Activated gamma-delta T cell (primary cell): Measurements from ENCODE around the gene CDH5.

Experiments used
- DNase-seq: peaks from one replicate; lab custom pipeline; 2025; lab: John Stamatoyannopoulos, UW

CDH5 gene

DNA sequence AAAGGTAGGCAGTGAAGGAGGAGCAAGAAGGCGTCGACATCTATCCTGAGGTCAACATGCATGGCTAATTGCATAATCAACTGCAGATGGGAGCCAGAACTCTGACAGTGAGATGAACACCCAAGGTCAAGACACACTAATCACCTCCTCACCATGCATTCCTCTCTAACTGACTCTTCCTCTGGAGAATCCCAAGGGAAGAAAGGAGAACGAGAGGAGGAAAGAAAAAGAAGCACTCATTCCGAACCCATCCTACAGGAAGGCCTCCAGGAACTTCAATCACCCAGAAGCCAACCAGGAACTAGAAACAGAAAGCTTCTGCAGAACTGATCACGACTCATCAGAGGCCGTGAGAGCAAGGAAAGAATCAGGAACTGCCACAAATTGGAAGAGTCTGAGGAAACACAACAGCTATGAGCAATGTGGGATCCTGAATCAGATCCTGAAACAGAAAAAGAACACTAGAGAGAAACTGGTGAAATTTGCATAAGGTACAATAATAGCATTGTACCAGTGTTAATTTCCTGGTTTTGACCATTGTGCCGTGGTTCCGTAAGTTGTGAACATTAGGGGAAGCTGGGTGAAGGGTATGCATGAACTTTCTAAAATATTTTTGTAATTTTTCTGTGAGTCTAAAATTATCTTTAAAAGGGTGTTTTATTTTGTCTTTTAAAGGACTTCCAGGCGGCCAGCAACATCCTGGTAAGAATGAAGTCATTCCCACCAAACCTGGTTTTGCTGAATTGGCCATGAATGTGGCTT lies 50.6 kb downstream of the CDH5 start:
- no peak for DNase-seq

DNA sequence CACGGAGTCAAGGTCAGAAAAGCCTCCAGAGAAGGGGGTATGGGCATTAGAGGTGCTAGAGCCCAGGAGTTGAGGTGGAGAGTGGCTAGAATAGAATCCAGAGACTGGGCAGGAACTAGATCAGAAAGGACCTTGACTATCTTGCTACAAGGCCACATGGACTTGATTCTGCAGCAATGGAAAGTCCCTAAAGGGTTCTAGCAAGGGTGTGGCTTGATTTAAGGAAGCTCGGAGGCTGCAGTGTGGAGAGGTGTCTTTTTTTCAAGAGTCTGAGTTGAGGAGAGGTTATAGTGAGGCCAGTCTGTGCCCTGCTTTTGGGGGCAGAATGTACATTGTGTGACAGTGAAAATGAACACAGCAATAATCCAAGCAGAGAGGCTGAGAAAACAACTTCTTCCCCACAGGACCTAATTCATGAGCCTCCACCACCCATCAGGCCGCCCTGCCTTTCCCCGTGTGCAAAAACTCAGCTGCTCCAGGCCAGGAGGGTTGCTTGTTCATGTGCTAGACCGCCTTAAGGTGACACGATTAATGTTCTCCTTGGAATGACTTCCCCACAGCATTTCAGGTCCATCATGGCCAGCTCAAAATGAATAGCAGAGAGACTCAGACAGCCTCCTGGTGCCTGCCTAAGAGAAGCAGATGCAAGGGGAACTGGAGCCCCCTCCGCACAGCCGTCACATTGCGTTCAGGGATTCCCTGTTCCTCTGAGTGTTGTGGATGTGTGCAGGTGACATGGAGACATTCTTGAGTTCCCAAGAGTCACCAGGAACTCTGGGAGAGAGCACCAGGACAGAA lies 51.9 kb downstream of the CDH5 start:
- DNase-seq, result no peak

DNA sequence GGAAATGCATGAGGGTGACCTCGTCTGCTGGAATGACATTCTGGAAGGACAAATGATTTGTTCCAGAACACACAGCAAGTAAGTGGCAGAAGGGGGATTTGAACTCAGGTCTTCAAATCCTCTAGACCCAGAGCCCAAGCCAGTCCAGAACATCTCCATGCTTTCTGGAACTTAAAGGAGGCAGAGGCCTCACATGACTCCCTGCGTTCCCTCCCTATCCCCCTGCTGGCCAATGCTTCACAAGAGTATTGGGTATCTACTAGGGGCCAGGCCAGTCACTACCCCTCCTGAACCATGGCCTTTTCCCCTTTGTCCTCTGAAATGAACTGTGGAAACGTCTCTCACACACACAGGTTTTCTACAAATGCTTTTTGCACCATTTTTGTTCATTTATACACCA lies 53.0 kb downstream of the CDH5 start:
- no peak for DNase-seq

DNA sequence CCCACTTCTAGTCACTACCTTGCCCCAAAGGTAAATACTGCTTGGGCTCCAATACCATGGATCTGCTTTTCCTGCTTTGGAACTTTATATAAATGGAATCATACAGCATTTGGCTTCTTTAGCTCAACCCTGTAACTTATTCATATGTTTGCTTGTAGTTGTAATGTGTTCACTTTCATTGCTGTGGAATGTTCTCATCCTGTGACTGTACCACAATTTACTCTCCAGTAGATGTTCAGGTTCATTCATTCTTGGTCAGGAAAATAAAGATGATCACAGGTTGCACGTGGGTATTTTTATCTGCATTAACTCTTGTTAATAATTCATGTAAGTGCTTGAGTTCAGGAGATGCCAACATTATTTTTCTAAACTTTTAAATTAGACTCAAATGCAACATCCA lies 53.9 kb downstream of the CDH5 start:
- no peak for DNase-seq

DNA sequence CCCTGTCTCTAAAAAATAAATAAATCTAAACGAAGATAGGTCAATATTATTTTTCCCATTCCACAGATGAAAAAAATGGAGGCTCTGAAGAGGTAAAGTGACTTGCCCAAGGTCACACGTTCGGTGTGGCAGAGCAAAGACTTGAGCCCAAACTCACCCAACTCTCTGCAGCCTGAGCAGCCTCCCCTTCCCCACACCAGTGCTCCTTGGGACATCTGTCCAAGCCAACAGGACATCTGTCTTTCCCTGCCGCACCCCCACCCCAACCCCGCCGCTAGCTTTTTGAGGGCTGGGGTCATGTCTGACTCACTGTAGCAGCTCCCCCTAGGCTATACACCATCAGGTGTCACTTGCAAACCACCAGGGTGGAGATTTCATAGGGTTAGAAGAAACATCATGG lies 55.4 kb downstream of the CDH5 start:
- DNase-seq, result no peak

DNA sequence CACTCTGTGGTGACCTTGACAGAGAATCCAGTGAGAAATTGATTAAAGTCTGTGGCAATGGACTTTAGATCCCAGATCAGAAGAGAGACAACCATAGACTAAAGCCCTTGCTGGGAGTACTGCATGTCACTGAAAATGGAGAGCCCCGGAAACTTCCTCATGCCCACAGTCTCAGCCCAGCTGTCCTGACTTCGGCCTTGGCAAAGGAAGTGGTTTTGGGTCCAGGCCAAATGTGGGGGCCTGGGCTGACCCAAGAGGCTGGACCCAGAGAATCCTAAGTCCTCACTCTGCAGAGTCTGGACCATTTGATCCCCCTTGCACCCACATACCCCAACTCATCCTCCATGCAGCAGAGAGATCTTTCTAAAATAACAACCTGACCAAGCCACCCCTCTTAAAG lies 55.9 kb downstream of the CDH5 start:
- DNase-seq, result no peak

DNA sequence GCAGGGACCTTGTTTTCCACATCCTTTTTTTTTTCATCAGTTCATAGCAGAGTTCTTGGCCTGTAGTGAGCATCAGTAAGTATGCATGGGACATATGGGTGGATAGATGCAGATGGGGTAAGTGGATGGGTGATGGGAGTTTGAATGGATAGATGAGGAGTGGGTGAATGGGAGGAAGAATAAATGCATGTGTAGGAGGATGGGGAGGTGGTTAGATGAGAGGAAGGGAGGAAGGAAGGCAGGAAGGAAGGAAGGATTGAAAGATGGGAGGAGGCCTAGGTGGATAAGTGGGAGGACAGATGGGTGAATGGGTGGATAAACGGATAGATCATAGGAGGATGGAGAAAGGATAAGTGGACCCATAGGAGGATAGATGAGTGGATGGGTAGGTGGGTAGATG lies 56.7 kb downstream of the CDH5 start:
- DNase-seq, result no peak

DNA sequence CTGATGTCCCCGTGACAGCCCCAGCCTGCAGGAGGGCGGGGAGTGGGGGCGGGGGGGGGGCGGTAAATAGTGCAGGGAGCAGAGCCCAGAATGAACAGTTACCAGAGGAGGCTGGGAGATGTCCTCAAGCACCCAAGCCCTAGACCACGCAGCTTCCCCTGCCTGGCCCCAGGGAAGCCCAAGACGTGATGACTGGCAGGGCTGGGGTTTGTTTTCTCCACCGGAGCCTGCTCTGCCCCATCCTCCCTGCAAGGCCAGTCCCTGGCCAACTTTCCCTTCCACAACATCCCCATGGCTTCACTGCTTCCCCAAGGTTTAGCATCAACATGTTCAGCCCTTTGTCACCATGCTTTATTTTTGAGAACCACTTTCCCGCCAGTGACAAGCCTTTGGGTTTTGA lies 59.2 kb downstream of the CDH5 start:
- DNase-seq, result no peak

DNA sequence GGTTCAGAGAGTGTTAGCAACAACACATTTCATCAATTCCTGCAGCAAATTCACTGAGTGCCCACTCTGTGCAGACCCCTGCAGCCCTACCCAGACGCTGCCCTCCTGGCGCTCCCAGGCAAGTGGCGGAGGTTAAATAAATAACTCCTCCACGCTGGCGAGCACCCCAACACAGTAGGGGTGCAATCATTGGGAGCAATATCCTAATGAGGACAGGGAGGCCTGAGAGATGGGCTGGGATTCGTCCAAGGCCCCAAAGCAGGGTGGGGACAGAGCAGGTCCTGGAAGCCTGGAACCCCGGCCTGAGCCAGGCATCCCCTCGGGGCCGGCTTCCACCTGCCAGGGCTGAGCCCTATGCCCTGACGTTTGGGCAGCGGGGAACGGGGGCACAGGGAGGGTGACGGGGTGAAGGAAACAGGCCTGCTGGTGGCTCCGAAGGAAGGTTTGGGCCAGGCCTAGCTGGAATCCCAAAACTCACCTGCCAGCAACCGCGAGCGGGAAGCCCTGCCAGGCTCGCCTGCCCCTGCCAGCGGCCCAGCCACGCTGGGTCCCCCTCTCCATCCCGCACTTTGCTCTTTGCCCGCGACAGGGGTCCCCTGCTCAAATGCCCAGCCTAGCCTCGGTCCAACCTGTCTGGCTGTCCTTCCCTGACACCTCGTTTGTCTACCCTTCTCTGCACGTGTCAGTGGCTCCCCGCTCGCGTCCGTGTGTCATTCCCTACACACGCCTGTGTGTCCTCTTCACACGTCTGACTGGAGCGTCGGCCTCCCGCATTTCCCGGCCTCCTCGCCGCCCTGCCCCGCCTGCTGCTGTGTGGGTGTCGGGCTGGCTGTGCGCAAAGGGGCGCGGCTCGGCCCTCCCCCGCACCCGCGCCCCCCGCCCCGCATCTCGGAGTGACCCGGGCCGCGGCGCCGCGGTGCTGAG lies 59.9 kb downstream of the CDH5 start:
- DNase-seq, result no peak

DNA sequence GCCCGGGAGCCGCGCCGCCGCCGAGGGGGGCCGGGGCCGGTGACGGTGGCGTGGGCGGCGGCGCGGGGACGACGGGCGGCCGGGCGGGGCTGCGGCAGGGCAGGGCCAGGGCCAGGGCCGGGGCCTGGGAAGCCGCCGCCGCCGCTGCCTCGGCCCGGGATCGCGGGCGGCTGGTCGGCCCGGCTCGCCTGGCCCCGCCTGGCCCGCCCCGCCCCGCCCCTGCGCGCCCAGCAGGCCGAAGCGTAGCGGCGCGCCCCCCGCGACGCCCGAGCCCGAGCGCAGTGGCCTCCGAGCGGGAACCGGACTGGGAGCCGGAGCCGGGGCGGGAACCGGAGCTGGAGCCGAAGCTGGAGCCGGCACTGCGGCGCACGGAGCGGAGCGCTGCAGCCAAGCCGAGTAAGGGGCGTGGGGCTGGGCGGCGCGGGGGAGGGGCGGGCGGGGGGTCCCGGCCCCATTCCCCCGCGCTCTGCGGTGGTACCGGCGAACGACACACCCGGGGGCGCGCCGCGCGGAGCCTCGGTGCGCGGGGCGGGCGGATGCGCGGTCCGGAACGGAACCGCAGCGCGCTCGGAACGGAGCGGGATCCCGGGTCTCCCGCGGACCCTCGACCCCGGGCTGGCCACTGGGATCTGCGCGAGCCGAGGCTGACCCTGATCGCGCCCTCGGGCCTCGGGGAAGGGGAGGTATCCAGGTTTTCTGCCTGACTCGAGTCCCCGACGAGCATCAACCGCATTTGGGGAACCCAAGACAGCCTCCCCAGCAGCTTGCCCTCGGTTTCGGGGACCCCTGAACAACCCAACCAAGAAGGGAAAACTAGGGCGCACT lies 60.8 kb downstream of the CDH5 start, which contains the start of gene BEAN1:
TSS of gene BEAN1 (plus strand) at position 260 of the 825 bp plus-strand sequence. CDS start 10,382 bp downstream, outside the sequence.
- DNase-seq, result no peak

DNA sequence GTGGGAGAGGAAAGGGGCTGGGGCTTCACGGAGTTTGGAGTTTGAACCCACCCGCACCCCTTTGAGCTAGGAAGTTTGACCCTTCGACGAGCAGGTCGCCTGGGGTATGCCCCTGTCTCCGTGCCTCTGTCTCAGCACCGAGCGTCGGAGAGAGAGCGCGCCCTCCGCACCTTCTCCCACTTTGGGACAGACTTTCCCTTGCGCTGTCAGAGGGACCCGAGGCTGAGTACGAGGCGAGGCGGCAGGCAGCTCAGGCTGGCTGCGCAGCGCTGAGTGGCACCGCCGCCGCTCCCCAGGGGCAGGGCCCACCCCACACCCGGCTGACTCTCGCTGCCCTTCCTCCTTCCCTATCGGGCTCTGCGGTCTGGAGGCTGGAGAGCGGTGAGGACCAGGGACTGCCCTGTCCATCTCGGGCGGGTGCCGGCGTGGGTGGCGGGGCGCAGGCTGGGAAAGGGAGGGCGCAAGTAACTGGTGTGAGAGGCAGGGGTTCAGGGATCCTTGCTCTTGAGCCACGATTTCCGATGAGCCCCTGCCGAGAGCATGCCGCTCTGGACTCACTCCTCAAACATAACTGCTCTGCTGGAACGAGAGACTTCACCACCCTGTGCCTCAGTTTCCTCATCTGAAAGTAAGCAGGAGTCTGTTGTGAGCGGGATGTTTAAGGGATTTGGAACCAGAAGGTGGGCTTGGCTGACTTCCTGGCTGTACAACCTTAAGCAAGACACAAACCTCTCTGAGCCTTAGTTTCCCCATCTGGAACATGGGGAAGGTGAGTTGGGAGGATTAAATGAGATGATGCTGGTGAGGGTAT lies 61.6 kb downstream of the CDH5 start:
- no peak for DNase-seq

DNA sequence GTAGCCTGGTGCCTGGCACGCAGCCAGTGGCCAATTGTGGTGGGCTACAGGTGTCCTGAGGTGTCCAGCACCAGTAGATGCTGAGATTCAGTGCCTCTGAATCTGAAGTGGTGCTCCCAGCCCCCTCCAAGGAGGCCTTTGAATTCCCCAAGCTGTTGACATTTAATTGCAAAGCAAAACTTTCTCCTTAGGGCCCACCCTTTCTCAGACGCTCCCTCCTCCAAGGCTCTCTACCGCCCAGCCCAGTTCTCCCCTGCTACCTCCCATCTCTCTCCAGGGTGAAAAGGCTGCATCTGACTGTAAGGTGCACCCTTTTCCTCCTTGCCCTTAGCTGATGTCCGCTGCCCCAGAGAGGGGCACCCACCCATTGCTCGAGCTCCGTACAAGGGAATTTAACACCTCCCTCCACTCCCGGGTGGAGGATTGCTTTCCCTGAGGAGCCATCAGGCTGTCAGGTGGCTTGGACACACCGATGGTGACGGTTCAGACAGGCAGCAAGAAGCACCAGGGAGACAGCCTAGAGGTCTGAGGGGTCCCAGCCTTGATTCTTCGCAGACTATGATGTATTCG lies 62.3 kb downstream of the CDH5 start:
- no peak for DNase-seq

DNA sequence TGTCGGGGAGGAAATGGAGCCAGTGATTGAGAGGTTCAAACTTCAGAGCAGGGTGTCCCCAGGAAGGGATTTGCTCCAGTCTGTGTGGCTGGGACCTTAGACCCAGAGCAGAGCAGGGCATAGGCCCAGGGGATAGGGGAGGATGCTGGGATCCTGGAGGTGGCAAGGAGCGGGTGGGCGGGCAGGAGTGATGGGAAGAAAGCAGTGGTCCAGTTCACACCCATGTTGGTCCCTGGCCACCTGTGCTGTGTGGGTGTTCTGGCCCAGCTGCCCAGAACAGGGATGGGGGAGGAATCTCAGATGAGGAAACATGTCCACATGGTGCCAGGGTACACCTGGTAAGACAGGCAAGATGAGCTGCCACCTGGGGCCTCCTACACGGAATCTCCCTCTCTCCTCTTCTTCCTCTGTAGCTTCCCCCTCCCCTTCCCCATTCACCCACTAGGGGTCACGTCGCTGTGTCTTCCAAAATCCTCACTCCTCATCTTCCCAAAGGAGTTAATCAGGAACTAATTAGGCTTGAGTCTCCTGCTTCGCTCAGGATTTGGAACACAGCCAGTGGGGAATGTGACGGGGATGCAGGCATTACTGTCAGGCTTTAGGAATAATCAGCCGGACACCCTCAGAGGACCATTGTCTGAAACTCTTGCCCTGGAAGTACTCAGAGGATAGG lies 62.9 kb downstream of the CDH5 start:
- no peak for DNase-seq

DNA sequence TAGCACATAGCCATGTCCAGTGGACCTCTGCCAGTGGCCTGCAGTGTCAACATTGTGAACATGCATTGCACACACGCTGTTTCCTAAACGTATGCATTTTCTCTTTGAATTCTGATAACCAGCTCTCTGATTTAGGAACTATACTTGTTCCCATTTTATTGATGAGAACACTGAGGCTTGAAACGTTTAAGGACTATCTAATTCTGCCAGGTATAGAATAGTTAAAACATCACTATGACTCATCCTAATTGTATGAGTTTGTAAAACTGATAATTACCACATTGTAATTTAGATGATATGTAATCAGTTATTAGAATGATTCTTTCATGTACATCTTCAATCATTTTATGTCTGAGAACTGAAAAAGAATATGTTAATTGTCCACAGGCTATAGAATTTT lies 63.7 kb downstream of the CDH5 start:
- DNase-seq, result no peak

DNA sequence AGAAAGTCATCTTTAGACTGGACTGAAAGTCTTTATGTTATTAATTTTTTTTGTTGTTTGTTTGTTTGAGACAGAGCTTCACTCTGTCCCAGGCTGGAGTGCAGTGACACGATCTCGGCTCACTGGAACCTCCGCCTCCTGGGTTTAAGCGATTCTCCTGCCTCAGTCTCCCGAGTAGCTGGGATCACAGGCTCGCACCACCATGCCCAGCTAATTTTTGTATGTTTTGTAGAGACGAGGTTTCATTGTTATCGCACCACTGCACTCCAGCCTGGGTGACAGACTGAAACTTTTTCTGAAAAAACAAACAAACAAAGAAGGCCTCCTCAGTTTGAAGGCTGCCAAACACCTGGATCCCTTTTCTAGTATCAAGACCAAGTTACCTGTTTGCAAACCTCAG lies 65.3 kb downstream of the CDH5 start:
- DNase-seq, result no peak

DNA sequence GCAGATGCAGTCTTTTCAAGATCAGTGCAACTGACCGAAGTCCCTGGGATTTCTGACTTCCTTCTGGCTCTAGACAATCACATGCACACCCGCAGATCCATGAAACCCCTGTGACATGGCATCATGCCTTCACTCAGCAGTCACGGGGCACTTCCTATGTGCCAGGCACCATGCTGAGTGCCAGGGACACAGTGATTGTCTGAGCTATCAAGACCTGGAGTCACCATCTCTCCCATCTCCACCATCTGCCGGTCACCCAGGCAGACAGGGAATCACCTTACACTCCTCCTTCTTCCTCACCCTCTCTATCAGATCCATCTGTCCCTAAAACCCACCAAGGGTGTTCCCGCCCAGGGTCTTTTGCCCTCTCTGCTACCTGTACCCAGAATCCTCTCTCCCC lies 65.9 kb downstream of the CDH5 start:
- no peak for DNase-seq

DNA sequence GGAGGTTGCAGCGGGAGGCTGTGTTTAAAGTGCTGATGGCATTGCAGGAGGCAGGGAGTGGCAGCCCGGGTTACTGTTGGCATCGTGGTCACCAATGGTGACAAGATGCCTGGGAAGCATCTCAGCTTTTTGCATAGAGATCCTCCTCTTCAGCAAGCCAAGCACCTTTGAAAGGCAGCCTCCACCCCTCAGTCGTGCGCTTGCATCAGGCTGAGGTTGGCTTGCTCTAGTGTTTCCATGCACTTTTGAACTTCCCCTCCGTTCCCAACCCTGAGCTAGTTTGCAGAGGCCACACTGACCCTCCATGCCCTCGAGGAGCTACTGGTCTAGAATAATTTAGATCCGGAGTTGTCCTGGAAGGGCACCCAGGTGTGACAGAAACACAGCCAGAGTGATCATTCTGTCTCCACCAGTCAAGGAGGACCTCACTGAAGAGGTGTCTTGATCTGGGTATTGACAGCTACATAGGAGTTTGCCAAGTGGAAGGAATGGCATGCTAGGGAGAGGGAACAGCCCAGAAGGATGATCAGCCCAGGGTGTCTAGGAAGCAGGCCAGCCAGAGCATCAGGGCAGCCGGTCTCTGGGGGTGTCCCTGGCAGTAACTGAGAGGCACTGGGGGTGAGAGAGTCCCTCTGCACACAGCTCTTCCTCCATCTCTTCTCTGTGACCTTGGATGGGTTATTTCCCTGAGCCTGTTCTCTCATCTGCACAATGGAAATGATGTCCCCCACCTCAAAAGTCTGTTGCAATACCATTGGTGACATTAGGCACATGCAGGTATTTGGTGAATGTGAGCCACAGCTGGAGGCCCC lies 68.3 kb downstream of the CDH5 start:
- DNase-seq, result no peak

DNA sequence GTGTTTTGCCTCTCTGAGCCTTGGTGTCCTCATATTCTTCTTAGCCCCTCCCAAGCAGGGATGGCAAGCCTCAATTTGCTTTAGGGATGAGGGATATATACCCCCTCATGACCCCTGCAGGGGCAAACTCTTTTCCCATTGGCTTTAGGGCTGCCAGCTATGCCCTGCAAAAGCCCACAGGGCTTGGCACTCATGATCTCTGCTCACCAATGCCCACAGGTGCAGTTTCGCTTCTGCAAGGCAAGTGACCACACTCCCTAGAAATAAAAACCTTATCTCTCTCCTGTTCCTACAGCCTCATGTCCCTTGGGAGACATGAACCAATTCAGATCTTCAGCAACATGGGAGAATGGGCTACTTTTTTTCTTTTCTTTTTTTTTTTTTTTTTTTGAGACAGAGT lies 69.4 kb downstream of the CDH5 start:
- no peak for DNase-seq
